Measurements from ENCODE around the gene UNC5B.

UNC5B gene

DNA sequence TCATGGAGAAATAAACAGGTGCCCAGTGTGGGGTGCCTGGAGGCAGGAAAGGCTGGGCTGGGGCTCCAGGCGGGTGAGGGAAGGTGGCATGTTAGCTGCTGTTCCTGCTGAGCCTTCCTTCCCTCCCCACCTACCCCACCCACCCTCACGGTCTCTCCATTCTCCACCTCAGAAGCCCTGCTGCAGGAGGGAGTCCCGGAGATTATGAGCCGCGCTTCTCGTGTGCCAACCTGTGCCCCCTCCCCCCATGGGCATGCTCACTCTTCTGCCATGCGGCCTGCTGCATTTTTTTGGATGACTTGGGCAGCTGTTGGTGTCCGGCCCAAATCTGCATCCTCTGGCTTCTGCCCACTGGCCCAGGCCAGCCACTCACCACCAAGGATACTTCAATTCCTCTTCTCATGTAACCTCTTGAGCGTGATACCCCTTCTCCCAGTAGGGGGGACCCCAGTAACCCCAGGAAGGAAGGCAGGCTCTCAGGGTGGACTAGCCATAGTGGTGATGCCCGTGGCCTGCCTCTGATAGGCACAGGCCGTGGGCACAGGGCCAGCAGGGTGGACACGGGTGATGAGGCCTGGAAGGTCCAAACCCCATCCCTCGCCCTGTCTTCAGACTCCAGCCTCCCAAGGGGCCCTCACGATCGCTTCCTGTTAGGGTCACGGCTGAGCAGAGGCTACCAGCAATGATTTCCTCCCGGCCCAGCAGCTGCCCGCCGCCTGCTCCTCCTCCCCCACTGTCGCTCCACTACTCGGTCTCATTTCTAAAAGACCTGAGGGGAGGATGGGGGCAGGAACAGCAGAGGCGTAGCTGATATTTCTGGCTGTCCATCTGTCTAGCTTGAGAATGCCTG, 27.8 kb downstream of the UNC5B start:
- no peak for DNase-seq (ENCODE audit: low spot score)

DNA sequence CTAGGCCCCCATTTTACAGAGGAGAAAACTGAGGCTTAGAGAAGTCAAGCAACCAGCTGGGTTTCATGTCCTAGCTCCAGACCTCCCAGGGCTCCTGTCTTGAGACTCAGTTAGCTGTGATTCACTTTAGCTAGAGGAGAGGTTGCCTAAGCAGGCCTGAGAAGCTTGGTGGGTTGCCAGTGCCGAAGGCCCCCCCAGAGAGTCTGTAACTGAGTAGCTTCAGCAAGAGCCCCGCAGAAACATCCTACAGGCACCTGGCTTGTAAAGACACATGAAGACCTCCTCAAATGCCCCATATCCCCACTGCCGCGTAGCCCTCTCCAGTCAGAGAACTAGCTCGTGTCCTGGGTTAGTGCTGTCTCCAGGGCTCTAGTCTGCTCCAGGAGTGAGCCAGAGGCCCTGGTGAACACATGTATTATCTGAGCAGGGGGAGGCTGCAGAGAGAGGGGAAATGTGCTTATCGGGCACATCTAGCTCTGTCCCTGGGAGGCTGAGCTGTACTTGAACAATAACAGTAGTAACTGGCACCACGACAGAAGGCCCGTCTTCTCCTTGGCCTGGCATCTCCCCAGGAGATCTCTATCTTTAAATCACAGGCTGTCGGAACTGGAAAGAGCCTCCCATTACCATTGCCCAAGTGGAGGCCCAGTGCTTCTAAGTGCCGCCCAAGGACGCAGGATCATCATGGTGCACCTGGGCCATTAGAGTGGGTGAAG, 28.9 kb downstream of the UNC5B start:
- no peak for DNase-seq (ENCODE audit: low spot score)

DNA sequence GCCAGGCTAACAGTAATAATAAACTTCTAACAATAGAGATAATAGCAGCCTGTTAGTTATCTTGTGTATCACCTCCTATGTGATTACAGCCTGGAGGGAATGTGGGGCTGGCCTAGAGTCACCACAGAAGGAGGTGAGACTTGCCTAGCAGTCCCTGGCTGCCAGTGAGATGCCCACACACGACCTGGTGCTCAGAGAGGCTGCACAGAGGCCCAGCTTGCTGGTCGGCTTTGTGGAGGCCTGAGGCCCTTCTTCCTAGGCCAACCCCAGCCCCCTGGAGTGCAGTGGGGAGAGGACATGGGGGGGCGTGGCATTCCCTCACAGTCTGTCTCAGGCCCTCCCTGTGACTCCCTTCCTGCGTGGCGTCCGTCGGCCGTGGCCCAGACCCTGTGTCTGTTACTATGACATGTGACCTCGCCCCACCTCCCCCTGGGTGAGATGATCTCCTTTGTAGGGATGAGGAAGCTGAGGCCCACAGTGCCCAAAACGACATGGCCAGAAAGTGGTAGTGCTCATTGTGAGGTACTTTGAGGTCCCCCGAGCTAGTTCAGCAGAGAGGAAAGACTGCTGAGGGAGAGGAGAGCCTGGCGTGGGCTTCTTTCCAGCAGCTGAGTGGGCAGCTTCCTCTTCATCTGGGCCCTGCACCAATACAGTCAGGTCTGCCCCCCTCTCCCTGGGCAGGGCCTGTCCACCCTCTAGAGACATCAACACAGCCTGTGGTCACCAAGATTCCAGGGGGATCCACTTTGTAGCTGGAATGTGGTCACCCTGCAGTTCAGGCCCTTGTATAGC, 29.7 kb downstream of the UNC5B start:
- DNase-seq (ENCODE audit: low spot score), result no peak

DNA sequence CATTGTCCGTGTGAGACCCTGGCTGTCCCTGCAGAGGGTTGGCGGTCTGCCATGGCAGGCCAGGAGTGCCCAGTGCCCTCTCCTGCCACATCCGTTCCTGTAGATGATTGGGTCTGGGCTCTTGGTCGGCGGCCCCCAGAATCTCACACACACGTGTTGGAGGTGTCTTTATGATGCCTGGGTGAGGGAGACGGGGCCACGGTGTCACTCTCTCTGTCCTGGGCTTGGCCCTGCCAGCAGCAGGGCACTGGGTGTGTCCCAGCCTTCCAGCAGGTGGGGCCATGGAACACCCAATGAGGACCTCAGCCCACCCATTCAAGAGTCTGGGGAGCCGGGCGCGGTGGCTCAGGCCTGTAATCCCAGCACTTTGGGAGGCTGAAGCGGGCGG, 30.2 kb downstream of the UNC5B start:
- DNase-seq (ENCODE audit: low spot score), result no peak

DNA sequence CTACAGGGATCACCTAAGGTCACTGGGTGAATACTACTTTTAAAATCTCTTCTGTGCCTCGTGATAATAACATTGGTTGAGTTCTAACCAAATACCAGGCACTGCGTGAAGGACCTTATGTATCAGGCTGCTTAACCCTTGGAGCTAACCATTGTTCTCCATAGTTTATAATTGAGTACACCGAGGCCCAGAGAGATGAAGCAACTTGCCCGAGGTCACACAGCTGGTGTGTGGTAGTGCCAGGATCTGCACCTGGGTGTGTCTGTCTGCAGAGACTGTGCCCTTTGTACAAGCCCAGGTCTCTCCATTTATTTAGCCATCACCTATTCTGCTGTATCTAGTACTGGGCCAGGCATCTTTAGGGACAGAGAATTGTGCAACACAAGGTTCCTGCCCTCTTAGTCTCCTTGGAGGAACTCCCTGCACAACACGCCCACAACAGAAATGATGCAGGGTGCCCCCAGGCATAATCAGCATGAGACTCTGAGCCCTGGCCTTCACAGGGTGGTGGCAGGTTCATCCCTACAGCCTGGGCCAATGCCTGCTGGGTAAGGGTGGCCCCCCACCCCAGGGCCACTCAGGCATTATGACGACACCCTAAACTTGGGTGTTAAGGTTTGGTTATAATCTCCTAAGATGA, 31.5 kb downstream of the UNC5B start:
- DNase-seq (ENCODE audit: low spot score), result no peak

DNA sequence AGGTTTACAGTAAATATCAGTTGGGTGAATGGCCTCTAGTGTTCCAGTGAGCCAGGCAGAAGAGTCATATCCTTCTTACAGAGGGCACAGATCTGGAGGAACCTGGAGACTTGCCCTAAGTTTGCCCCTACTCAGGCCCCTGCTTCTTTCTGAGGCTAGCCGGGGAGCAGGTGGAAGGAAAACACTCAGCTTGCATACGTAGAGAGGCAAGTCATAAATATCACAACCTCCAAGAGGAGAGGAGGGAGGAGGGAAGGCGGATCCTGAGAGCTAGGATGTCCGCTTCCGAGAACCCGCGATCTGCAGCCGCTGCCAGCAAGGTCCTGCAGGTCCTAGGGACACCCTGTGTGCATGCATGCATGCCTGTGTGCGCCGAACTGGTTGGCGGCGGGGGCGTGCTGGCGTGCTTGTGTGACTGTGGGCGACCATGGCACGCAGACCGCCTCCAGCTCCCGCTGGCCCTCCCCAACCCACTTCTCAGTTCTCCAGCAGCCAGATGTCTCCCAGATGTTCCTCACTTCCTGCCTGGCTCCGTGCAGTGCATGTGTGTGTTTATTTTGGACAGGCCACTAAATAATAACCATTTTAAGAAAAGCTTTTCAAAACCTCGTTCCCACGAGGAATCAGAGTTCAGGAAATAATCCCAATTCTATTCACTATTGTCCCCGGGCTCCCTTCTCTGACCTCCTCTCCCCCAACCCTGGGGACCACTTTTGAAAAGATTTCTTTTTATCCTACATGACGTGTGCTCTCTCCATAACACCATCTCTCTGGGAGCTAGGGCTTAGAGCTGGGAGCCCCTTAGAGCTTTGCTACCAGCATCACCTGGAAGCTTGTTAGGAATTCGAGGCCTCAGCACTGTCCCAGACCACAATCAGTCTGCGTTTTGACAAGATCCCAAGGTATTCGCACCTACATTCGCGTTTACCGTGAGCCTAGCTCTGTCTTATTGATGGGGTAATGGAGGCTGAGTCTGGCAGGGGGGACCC, 32.4 kb downstream of the UNC5B start:
- no peak for DNase-seq (ENCODE audit: low spot score)

DNA sequence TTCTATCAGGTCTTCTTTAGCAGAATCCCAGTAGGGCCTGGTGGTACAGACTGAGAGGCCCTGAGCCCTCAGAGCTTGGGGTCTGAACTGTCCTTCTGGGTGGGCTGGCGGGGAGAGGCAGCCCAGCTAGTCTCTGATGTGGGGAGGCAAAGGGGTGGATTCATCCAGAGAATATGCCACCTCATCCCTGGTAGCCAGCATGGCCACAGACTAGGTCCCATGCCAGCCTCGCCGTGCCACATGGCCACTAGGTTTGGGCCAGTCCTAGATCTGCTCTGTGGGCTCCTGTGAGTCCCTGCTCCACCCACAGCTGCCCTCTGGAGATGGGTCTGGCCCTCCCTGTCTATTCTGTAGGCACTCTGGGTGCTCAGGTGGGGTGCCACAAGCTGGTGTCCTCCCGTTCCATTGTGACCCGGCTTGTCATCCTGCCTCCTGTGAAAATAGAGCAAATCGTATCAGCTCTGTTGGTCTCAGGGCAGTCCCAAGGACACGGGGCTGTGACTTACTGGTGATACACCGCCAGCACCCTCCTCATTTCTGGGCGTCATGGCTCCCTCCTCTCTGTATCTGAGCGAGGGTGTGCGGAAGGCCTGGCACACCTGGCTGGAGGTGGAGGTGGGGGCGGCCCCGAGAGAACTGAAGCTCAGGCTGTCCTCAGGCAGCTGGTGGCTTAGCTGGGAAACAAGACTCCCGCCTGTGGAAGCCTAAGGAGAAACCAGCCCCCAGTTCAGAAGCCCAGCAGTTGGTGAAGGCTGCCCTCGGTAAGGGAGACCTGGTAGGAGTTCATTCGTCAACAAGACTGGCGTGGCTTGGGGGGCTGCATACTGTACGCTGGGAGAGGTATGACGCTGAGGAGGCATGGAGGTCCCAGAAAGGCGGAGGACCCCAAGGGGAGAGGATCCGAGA, 33.3 kb downstream of the UNC5B start:
- DNase-seq (ENCODE audit: low spot score), result no peak

DNA sequence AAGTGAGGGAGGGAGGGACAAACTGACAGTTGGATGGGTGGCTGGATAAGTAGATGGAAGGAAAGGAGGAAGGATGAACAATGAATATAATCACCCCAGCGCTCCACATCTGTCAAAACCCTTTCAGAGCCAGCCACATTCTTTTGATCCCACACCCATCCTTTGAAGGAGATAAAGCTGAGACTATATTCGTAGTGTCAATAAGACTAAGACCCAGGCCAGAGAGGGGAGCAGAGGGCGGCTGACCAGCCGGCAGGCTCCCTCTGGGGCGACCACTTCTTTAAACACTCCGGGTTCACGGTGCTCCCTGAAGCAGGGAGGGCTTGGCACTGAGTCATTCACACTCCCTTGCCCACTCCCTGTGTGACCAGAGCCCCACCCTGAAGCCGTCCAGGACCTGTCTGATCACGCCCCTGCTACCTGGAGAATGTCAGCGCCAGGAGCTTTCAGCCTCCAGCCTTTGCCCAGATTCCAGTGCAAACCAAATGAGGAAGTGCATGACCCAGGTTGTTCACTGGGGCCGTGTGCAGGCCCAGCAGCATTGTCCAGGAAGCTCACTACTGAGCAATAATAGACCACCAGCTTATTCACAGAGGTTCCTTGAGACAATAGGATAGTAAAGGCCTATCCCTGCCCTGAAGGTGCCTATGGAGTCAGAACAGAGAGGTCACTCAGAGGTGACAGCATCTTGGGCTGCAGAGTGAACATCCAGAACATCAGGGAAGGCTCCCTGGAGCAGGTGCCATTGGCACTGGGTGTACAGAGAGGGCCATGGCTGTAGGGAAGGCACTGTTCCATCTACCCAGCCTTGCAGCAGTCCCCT, 34.4 kb downstream of the UNC5B start:
- no peak for DNase-seq (ENCODE audit: low spot score)

DNA sequence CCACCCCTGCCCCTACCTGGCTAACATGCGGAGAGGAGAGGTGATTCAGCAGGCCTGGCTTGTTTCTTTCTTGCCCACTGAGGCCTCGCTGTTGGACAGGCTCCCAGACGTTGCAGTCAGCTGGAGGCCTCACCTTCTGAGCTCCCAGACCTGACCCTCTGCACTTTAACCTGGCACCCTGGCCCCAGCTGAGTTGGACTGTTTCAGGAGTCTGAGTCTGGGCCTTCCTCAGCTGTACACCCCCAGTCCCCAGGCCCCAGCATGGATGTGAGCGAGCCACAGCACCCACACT, 35.0 kb downstream of the UNC5B start:
- no peak for DNase-seq (ENCODE audit: low spot score)

DNA sequence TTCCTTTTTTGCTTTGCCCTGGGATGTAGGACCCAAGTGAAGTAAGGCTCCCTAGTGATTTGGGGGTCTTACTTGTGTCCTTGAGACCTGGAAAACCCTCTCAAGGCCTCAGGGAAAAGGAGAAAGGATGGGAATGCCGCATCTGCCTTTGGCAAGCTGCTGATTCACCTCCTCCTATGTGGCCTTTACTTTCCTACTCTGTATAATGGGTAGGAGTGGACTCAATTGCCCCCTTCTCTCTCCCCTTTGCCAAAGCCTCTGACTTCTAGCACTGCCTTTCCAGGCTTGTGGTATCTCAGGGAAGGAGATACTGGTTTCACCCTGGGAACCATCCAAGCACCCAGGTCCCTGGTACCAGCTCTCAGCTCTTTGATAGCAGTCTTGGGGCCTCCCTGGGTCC, 35.4 kb downstream of the UNC5B start:
- no peak for DNase-seq (ENCODE audit: low spot score)

DNA sequence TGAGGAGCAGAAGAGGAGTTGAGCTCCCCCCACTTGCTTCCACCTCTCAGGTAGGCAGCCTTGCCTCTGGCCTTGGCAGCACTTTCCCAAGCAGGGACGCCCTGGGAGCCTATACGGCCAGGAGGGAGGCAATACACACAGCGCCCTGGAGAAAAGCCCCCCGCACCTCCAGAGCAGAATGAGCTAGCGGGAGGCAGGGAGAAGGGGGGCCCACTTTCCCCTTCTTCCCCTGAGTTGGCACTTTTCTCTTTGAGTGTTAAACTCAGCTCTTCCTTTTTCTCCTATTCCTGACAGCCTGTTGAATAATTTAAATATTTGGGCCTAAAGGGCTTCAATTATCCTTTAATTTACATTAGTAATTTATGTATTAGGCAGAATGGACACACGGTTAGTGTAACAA, 35.8 kb downstream of the UNC5B start:
- DNase-seq (ENCODE audit: low spot score), result no peak

DNA sequence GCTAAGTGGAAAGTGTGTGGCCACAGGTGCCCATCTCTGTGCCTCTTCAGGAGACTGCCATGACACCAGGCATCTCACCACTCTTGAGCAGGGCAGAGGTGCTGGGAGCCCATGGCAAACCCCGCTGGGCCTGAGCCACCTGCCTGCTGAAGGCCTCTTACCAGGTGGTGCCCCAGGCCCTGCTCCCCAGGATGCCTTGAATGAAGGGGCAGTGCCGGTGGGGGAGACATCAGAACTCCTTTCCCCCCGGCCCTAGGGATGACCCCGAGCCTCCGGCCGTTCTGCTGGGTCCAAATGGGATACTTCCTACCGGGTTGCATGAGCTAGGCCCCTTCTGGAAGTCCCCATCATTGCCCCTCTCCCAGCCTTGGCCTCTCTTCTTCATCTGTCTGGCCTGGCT, 37.6 kb downstream of the UNC5B start:
- DNase-seq (ENCODE audit: low spot score), result no peak

DNA sequence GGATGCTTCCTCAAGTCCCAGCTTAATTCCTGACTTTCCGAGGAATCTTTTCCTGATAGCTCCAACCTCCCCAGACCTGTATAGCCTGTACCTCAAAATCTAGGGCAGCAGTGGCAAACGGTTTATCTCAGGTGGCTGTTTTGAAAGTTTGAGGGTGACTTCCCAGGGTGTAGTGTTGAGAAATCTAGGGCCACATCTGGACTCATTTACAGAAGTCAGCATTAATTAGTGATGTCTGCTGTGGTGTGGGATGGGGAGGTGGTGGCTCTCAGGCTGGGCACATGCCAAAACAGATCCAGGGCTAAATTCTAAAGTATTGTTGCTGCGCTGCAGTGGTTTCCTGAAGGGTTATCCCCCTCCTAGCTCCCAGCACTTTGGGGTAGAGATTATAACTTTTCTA, 38.0 kb downstream of the UNC5B start:
- no peak for DNase-seq (ENCODE audit: low spot score)

DNA sequence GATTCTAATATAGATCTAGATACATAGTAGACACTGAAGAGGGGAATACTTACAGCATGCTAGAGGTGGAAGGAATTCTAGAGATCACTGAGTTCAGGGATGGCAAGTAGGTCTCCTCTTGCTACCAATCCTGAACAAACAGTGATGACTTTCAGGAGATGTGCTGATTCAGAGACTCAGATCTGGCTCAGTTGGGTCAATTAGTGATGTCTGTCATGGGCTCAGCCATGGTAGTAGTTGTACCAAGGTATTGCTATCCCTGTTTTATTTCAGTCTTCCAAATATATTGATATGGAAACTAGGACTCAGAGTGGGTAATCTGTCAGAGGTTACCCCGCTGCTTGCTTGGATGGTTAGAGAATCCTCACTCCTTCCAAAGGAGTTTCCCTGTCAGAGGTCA, 38.5 kb downstream of the UNC5B start:
- no peak for DNase-seq (ENCODE audit: low spot score)

DNA sequence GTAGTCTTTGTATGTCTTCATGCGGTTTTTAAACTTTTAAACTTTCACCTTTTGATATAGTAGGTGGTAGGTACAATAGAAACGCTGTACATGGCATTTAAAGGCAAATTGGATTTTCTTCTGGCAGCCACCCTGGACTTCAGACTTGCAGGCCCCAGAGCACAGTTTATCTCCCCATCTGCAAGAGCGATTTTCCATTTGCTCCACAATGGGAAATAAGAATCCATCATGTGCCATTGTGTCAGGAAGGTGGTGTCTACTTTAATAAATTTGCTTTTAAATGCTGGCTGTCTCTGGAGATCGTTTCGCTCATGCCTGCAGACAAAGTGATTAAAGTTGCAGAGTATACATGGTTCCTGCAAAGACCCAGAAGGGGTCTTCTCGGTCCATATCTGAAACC, 38.9 kb downstream of the UNC5B start:
- DNase-seq (ENCODE audit: low spot score), result no peak

DNA sequence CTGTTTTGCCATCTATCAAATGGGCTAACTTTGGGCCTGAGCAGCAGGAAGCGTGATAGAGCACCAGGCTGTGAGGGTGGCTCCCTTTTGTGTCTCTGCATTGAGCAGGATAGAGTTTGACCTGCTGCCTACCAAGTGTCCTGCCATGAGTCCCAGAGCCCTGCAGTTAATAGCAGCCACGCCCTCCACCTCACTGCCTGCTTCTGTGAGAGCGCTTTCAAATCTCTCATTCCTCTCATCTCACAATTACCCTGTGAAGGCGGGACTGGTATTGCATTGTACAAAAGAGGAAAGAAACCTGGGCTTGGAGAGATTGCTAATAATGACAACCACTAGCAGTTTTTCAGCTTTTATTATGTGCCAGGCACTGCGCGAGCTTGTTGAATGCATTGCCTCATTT, 39.9 kb downstream of the UNC5B start:
- DNase-seq (ENCODE audit: low spot score), result no peak

DNA sequence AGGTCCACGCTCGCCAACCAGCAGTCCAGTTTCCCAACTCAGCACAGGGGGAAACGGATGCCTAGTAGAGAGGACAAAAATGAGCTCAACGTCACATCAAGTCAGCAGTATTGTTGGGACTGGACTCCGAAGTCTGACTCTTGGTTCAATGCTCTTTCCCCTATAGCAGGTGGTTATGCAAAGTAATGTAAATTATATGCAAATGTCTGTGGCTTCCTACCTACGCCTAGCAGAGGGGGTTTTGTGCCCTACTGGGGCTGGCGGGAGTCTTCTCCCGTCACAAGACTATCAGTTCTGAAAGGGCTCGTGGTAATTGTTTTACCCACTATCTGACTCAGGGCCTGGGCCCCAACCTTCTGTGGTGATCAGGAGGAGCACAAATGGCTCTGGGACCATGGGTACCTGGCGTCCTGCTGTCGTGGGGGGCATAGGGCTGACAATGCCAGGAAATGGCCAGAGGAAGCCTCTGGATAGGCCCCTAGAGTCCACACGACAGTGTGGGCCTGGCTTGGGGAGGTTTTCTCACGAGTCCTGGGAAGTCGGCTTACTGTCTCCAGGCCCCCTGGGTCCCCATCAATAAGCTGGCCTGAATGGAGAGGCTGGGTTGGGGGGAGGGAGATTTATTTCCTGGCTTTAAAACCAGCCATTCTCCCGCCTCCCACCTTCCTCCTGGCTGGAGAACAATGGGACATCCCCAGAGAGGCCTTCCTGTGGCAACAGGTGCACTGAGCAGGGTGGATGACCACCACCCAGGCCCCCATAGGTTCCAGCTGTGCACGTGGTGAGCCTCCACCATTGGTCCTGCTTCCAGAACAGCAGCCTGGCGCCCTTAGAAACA, 41.8 kb downstream of the UNC5B start:
- no peak for DNase-seq (ENCODE audit: low spot score)

DNA sequence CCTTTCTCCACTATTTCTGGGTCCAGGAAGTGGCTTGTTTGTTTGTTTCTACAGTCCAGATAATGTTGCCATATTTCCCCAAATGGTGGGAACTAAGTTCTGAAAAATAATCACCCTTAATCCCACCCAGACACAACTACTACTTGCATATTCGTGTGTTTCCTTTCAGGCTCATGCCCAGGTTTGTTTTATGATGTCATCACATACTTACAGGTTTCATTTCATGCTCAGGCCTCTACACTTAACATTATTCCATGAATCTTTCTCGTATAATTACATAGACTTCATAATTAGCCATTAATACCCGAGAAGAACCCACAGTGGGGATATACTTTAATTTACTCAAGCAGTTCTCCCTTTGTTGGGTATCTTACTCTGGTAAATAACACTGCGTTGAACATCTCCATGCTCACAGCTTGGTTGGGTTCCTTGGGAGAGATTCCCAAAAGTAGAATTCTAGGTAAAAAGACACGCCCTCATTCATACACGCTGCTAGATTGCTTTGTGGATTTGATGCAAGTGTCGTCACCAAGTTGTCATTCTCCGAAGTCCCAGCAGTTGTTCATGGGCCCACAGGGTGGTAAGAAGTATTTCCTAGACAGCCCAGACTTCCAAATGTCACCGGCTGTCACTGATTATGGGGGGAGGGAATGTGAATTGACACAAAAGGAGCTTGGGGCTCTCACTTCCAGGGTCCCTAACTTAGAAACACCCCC, 42.6 kb downstream of the UNC5B start:
- DNase-seq (ENCODE audit: low spot score), result no peak

Data from D341Med (cell line).